NT2/D1 (cell line): ENCODE results near the gene HAPSTR1.

Source experiments
- YY1 ChIP-seq: IDR thresholded peaks from 2 replicates; pipeline ENCODE4 v1.6.1; 2011; ENCODE audit not compliant: insufficient read length, insufficient read depth
- ZNF274 ChIP-seq: IDR thresholded peaks from 2 replicates; pipeline ENCODE4 v1.6.1; 2011; ENCODE audit warnings: mild to moderate bottlenecking, low read depth, low read length

GRCh38 chr16:9099131-9099625 lies 7.7 kb downstream of the HAPSTR1 start:
- no peak for TF ChIP-seq YY1
- TF ChIP-seq ZNF274, result no peak
